Parathyroid adenoma (tissue), 2 donors: Measurements from ENCODE around the gene PDGFD.

Source experiments
- H2AFZ ChIP-seq: fragments of 300-600 bp; sonication (generic); one replicate; pipeline ENCODE4 v1.7.0; 2017; ENCODE audit warnings: antibody characterized with exemption, mild to moderate bottlenecking
- H3K27ac ChIP-seq: fragments of 300-600 bp; sonication (generic); one replicate; pipeline ENCODE4 v1.7.0; 2017
- H3K27me3 ChIP-seq: fragments of 300-600 bp; sonication (generic); one replicate; pipeline ENCODE4 v1.7.0; 2017; ENCODE audit warnings: low read length; ENCODE audit not compliant: control insufficient read depth, insufficient read depth
- H3K36me3 ChIP-seq: fragments of 300-600 bp; sonication (generic); one replicate; pipeline ENCODE4 v1.7.0; 2017; ENCODE audit warnings: low read length; ENCODE audit not compliant: control insufficient read depth, insufficient read depth
- H3K4me1 ChIP-seq: fragments of 300-600 bp; sonication (generic); one replicate; pipeline ENCODE4 v1.7.0; 2017; ENCODE audit warnings: control low read depth
- H3K4me2 ChIP-seq: fragments of 300-600 bp; sonication (generic); one replicate; pipeline ENCODE4 v1.7.0; 2017; ENCODE audit warnings: low read length
- H3K4me3 ChIP-seq: fragments of 300-600 bp; sonication (generic); one replicate; pipeline ENCODE4 v1.7.0; 2017; ENCODE audit warnings: low read depth, low read length
- H3K79me2 ChIP-seq: fragments of 300-600 bp; sonication (generic); one replicate; pipeline ENCODE4 v1.7.0; 2017; ENCODE audit warnings: control low read depth
- H3K9ac ChIP-seq: fragments of 300-600 bp; sonication (generic); one replicate; pipeline ENCODE4 v1.7.0; 2017; ENCODE audit warnings: mild to moderate bottlenecking
- H3K9me3 ChIP-seq: fragments of 300-600 bp; sonication (generic); one replicate; pipeline ENCODE4 v1.7.0; 2017; ENCODE audit warnings: low read length; ENCODE audit not compliant: control insufficient read depth
- TF ChIP-seq, protein P1 (sequence below): fragments of 300-600 bp; sonication (generic); IDR thresholded peaks from one replicate; pipeline ENCODE4 v1.7.0; 2017; ENCODE audit warnings: antibody characterized with exemption, mild to moderate bottlenecking
- donor health status: primary hyperparathyroidism.

Gene PDGFD

GRCh38 chr11:104164028-104164520 lies at the start of gene PDGFD:
Gene PDGFD, minus strand, starts transcription at chr11:104164147.
- Histone ChIP-seq H3K9ac (no peak within 1 kb of the TSS), H3K79me2 (no peaks in the 10 kb centered on the region), H3K4me2 (peak within 1 kb of the TSS; percentile 62), H3K27ac (no peak within 1 kb of the TSS), H3K9me3 (no peaks in the 10 kb centered on the region), H3K36me3 (no peaks in the 10 kb centered on the region), H3K4me1 (no peaks in the 10 kb centered on the region), H3K4me3 (peak within 1 kb of the TSS; percentile 56), H2AFZ (no peak within 1 kb of the TSS), H3K27me3 (no peaks in the 10 kb centered on the region)
- TF ChIP-seq, protein P1, sequence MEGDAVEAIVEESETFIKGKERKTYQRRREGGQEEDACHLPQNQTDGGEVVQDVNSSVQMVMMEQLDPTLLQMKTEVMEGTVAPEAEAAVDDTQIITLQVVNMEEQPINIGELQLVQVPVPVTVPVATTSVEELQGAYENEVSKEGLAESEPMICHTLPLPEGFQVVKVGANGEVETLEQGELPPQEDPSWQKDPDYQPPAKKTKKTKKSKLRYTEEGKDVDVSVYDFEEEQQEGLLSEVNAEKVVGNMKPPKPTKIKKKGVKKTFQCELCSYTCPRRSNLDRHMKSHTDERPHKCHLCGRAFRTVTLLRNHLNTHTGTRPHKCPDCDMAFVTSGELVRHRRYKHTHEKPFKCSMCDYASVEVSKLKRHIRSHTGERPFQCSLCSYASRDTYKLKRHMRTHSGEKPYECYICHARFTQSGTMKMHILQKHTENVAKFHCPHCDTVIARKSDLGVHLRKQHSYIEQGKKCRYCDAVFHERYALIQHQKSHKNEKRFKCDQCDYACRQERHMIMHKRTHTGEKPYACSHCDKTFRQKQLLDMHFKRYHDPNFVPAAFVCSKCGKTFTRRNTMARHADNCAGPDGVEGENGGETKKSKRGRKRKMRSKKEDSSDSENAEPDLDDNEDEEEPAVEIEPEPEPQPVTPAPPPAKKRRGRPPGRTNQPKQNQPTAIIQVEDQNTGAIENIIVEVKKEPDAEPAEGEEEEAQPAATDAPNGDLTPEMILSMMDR, result no peak

- no peak overlapping the region for H3K27ac ChIP-seq
- no peaks in the 10 kb centered on the region for H3K9me3 ChIP-seq
- no peaks in the 10 kb centered on the region for H3K27me3 ChIP-seq
- no peak overlapping the region for H3K4me2 ChIP-seq
- H2AFZ ChIP-seq, result no peak overlapping the region
- H3K36me3 ChIP-seq, result no peaks in the 10 kb centered on the region
- no peaks in the 10 kb centered on the region for H3K79me2 ChIP-seq
- no peaks in the 10 kb centered on the region for H3K4me1 ChIP-seq
- no peak overlapping the region for H3K9ac ChIP-seq
- no peak overlapping the region for H3K4me3 ChIP-seq
- TF ChIP-seq, protein P1, result no peak
These were observed 43.0 kb upstream of the PDGFD start for GRCh38 chr11:104206936-104207335.

GRCh38 chr11:104205838-104206237 lies 41.9 kb upstream of the PDGFD start:
- Histone ChIP-seq H3K9me3 (no peaks in the 10 kb centered on the region), H2AFZ (no peak overlapping the region), H3K4me3 (no peak overlapping the region), H3K27me3 (no peaks in the 10 kb centered on the region), H3K9ac (no peak overlapping the region), H3K36me3 (no peaks in the 10 kb centered on the region), H3K4me2 (no peak overlapping the region), H3K79me2 (no peaks in the 10 kb centered on the region), H3K27ac (no peak overlapping the region), H3K4me1 (no peaks in the 10 kb centered on the region)
- TF ChIP-seq, protein P1, result no peak

DNA sequence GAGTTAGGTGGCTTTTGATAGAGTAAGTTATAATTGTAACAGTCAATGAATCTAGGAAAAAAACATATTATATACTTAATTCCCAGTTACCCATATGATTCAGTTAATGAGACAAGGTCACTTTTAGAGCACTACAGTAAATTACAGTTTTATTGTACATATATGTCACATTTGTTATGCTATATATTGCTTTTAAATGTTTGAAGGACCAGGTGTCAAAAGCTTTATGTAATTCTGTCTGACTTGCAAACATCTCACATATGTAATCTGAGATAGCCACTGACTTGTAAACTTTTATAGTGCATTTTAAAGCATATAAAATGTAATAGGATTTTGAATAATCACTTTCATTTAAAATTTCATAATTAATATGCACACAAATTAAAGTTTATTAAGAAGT lies 36.7 kb upstream of the PDGFD start:
- no peak overlapping the region for H3K4me3 ChIP-seq
- H3K27me3 ChIP-seq, result no peaks in the 10 kb centered on the region
- H3K79me2 ChIP-seq, result no peaks in the 10 kb centered on the region
- no peak overlapping the region for H3K9ac ChIP-seq
- no peak overlapping the region for H2AFZ ChIP-seq
- no peaks in the 10 kb centered on the region for H3K4me1 ChIP-seq
- no peaks in the 10 kb centered on the region for H3K9me3 ChIP-seq
- no peaks in the 10 kb centered on the region for H3K36me3 ChIP-seq
- TF ChIP-seq, protein P1, result no peak
- H3K27ac ChIP-seq, result no peak overlapping the region
- no peak overlapping the region for H3K4me2 ChIP-seq

DNA sequence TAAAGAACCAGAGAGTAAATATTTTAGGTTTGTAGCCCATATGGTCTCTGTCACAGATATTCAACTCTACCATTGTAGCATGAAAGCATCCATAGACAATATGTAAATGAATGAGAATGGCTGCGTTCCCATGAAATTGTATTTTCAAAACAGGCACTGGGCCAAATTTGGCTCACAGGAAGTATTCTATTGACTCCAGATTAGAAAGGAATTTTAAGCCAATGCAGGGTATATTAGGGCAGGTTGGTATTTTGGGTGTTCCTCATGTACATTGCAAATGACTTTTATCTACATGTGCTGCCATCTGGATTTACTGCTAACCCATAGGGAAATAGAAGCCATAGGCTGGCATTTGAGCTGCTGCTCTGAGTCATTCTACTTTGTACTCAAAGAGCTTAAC lies 35.1 kb upstream of the PDGFD start:
- no peaks in the 10 kb centered on the region for H3K4me1 ChIP-seq
- H3K9me3 ChIP-seq, result no peaks in the 10 kb centered on the region
- no peaks in the 10 kb centered on the region for H3K36me3 ChIP-seq
- no peak overlapping the region for H3K4me3 ChIP-seq
- TF ChIP-seq, protein P1, result no peak
- H2AFZ ChIP-seq, result no peak overlapping the region
- no peak overlapping the region for H3K27ac ChIP-seq
- H3K79me2 ChIP-seq, result no peaks in the 10 kb centered on the region
- H3K27me3 ChIP-seq, result no peaks in the 10 kb centered on the region
- no peak overlapping the region for H3K9ac ChIP-seq
- H3K4me2 ChIP-seq, result no peak overlapping the region
